ENCODE results near the gene RCL1.

Gene RCL1

GRCh38 chr9:4756420-4756819 is 36.3 kb upstream of the RCL1 start:
- no peak for TF ChIP-seq ZFX (IDR thresholded peaks at IDR 0.05)
- no peak for TF ChIP-seq CTCF (conservative IDR thresholded peaks at IDR 0.05)
- no peak overlapping the region for H3K27ac ChIP-seq

GRCh38 chr9:4760122-4760521 is 32.6 kb upstream of the RCL1 start:
- TF ChIP-seq ZFX (IDR thresholded peaks at IDR 0.05), result no peak
- no peak for TF ChIP-seq CTCF (conservative IDR thresholded peaks at IDR 0.05)

GRCh38 chr9:4762108-4762885 is 30.4 kb upstream of the RCL1 start:
- TF ChIP-seq CTCF (conservative IDR thresholded peaks at IDR 0.05) (peak; percentile 88), ZFX (IDR thresholded peaks at IDR 0.05) (no peak)
- H3K27ac ChIP-seq, result no peak overlapping the region

More at GRCh38 chr9:4760122-4760521, 32.6 kb upstream of the RCL1 start:
- H3K27ac ChIP-seq, result no peak overlapping the region

DNA sequence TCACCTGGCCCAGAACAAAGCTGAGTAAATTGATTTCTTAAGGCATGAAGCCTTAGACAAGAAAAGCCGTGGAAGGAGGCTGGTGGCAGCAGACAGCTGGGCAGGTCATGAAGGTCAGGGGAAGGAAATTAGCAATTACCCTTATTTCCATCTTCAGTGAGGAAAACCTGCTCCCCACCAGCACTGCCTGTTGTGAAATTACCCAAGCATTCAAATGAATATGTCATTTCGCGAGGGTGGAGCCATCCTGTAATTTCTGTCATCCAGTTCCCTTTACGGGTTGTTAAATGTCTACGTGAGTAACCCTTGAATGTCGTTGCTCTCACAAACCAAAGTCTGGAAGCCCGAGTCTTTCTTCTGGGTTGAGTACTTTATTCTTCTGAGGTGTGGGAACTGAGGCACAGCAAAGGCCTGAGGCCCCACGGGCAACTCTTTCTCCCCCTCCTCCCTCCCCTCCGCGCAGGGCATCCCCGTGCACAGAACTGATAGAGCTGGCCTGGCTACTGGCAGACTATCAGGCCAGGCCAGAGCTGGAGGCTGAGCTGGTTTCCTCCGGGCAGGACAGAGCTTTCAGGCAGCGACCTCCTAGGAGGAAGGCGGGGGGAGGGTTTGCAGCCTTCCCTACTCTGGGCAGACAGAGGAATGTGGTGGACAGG is 29.7 kb upstream of the RCL1 start:
- TF ChIP-seq CTCF (conservative IDR thresholded peaks at IDR 0.05), result peak; percentile 61
- TF ChIP-seq ZFX (IDR thresholded peaks at IDR 0.05), result no peak
- no peak overlapping the region for H3K27ac ChIP-seq

DNA sequence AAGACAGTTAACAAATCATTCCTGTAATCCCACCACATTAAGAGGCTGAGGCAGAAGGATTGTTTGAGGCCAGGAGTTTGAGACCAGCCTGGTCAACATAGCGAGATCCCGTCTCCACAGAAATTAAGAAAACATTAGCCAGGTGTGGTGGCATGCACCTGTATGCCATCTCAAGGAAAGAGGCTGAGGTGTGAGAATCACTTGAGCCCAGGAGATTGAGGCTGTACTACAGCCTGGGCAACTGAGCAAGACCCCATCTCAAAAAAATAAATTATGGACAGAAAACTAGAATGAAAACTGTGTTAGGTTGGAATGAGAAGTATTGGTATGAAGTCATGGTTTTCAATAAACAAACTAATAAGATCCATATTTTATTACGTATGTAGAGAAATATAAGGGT is 28.7 kb upstream of the RCL1 start:
- H3K27ac ChIP-seq, result no peak overlapping the region
- TF ChIP-seq ZFX (IDR thresholded peaks at IDR 0.05) (no peak), CTCF (conservative IDR thresholded peaks at IDR 0.05) (no peak)

- H3K27ac ChIP-seq, result no peak overlapping the region
- TF ChIP-seq ZFX (IDR thresholded peaks at IDR 0.05), result no peak
- TF ChIP-seq CTCF (conservative IDR thresholded peaks at IDR 0.05), result no peak
Observed at GRCh38 chr9:4768681-4769080, 24.1 kb upstream of the RCL1 start.

GRCh38 chr9:4769321-4770080 is 23.2 kb upstream of the RCL1 start:
- TF ChIP-seq CTCF (conservative IDR thresholded peaks at IDR 0.05), result no peak
- TF ChIP-seq ZFX (IDR thresholded peaks at IDR 0.05), result no peak
- no peak overlapping the region for H3K27ac ChIP-seq
